ENCODE results near the gene CDC37L1. TPM values are rescaled to one million over a fixed set of nuclear protein-coding genes. Genes with fewer than 3 reads are reported as not detected.
"Not testable (repeated sequence)": the region's sequence is repeated elsewhere in the genome, so short reads cannot be mapped to it uniquely, and the experiment has no call there.

CDC37L1 gene
- total and polyA plus RNA-seq, 9 of the 15 experiments (the other 6 are each of a cell fraction or from before 2014, with no cell fraction given): 1.5 to 7.9 (median 6.0) TPM

- TF ChIP-seq ZFP1 (CRISPR knock-in tag; IDR thresholded peaks at IDR 0.05): no peak
- TF ChIP-seq RNF219 (CRISPR knock-in tag; IDR thresholded peaks at IDR 0.05): no peak
- no peak for TF ChIP-seq ZMIZ1 (IDR thresholded peaks at IDR 0.05; ENCODE audit: low read depth in 2 of 2, low read length in 2 of 2)
- TF ChIP-seq GABPB2 (CRISPR knock-in tag; conservative IDR thresholded peaks at IDR 0.05): no peak
- TF ChIP-seq NCOA4 (IDR thresholded peaks at IDR 0.05; ENCODE audit: partially characterized antibody): no peak
Observed at GRCh38 chr9:4657426-4658159, 21.8 kb upstream of the CDC37L1 start (continued).

- CTCF ChIA-PET (ENCODE audit: low intra/inter-chr PET ratio); DNase-seq (ENCODE audit: extremely low read depth in 1 of 4, low spot score in 3 of 4); H3K9ac ChIP-seq (ENCODE audit: insufficient read depth in 1 of 2, low read depth in 2 of 2, low read length in 2 of 2); H3K9me1 ChIP-seq (ENCODE audit: control insufficient read depth, insufficient read depth, low read length); H3K9me3 ChIP-seq (replicated peaks; ENCODE audit: control insufficient read depth, insufficient read depth, low read depth, low read length); H3K27ac ChIP-seq (ENCODE audit: extremely low read depth, low read depth, low read length); POLR2A ChIA-PET; ATAC-seq; FAIRE-seq; H4K20me1 ChIP-seq (replicated peaks; ENCODE audit: control insufficient read depth, insufficient read depth, low read length); H3K4me3 ChIP-seq; H3K36me3 ChIP-seq (ENCODE audit: control insufficient read depth, insufficient read depth, low read length); H2AFZ ChIP-seq (ENCODE audit: low read depth, low read length); H3K4me2 ChIP-seq (ENCODE audit: insufficient read depth, low read length); in situ Hi-C loops (cut with MboI); H3K27me3 ChIP-seq (ENCODE audit: control insufficient read depth in 2 of 2, insufficient read depth in 2 of 2, low read length in 2 of 2); BruUV-seq (replicated peaks): not testable (repeated sequence)
- intact Hi-C loops (cut with micrococcal nuclease): loop anchor here (5.0 kb wide), 1 partner anchor 327 kb away; the partner anchor contains the start of gene JAK2
- WGBS (ENCODE audit: insufficient coverage, low coverage, missing lambda C conversion rate): 9% methylated on average over 3 of the region's 5 CpGs
- H3K79me2 ChIP-seq (ENCODE audit: control insufficient read depth, insufficient read depth, low read length): peaks cover 14% of the 10 kb centered on the region
- peaks cover 10 to 14% of the 10 kb centered on the region in 2 experiments; a peak in 4 of 5 replicates for H3K4me1 ChIP-seq (replicated peaks in 1 of 2; ENCODE audit: control insufficient read depth in 2 of 2, insufficient read depth in 2 of 2, low read length in 2 of 2)
Observed at GRCh38 chr9:4660665-4661064, 18.7 kb upstream of the CDC37L1 start.
